ENCODE results near the gene GPR3.
A peak's percentile ranks its signal among the peaks of the same experiment; 100 is the strongest.
"Not testable (repeated sequence)": the region's sequence is repeated elsewhere in the genome, so short reads cannot be mapped to it uniquely, and the experiment has no call there.

GPR3 gene

DNA sequence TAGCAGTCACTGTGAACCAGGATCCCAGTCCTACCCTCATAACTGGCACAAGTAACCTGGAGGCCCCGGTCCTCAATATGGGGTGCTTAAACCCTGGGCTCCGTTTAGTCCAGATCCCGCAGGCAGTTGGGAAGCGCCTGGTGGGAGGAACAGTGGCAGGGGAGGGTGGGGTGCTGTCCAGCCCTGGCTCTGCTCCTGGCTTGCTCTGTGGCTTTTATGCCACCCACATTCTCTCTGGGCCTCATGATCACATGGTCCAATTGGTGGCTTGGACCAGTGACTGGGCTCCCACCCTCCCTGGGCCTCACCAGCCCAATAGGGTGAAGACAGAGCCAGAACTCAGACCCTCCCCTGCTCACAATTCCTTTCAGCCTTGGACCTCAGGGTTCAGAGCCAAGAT lies 12.2 kb upstream of the GPR3 start:
- no peak for DNase-seq

- no peak for DNase-seq
Measured at GRCh38 chr1:27380766-27381733, 11.4 kb upstream of the GPR3 start.

DNA sequence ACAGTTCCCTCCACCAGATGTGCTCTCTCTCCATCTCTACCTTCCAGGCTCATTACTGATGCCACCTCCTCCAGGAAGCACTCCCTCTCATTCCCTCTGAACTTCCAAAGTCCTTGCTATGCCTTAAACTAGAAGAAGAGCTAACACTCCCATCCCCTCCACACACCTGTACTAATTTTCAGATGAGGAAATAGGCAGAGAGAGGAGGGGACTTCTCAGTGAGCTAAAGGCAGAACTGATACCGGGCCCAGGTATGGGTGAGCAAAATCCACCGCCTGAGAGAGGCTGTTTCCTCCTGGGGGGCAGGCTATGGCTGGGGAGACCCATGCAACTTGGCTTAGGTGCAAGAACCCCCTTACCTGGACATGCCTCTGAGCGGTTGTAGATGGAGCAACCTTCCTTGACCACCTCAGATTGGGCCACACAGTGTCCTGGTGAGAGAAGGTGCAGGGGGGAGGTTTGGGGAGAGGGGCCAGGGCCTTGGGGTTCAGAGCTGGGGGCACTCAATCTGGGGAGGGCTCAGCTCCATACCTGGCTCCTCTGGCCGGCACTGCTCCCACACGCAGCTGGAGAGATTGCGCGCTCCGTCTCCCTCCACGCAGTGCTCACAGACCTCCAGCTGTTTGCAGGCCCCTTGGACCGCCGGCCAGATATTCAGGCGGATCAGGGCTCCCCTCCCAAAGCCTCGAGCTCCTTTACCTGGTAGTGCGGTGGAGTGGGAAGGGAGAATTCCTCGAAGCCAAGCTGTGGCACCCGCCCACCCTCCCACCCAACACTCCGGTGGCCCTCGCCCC lies 10.3 kb upstream of the GPR3 start:
- no peak for DNase-seq

DNA sequence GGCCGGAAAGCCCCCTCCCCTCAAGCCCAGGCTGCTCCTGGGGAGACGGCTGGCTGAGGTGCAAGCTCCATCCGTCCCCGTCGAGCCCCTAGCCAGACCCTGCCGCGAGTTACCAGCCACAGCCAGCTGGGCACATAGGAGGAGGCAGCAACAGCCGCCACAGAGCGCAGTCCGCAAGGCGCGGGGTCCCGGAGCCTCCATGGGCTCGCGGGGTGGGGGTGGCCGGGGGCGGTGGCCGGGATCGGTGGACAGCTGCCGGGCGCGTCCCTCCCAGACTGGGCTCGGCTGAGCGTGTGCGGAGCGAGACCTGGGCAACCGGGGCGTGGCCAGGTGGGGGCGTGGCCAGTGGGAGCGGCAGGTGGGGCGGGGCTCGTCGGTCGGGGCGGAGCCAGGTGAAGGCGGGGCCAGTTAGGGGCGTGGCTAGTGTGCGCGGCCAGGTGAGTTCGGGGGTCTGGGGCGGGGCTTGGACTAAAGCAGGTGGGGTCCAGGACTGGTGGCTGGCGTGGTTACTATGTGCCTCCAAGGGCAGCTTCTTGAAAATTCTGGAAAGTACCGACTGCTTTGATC lies 9.3 kb upstream of the GPR3 start, which contains the start of gene CD164L2:
TSS of gene CD164L2 (minus strand) at position 295 of the 567 bp plus-strand sequence. CDS start at position 201, 94 bp downstream.
- peak; percentile 32 to 42 for DNase-seq

DNA sequence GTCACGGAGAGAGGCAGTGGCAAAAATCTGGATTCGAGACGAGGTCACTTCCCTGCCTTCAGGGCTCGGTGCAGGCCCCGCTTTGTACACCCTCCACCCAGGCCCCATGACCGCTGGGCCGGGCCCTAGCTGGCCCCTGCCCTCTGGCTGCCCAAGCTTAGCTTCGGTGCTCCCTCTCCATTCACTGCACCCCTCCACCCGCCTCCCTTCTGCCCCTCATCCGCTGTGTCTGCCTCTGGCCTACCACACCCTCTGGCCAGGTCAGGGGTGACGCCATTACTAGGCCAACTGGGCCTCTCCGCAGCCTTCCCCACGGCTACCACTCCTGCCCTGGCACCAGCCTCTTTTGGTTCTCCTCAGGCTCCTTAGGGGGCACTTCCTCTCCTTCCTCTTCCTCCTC lies 8.8 kb upstream of the GPR3 start:
- no peak for DNase-seq

- DNase-seq: not testable (repeated sequence)
Measured at GRCh38 chr1:27384797-27385196, 7.6 kb upstream of the GPR3 start.

- peak; percentile 73 to 81 for DNase-seq
Measured at GRCh38 chr1:27388337-27389005, 4.0 kb upstream of the GPR3 start.

GRCh38 chr1:27391511-27392095 lies 819 bp upstream of the GPR3 start:
- peak; percentile 36 for DNase-seq

GRCh38 chr1:27392778-27393635 lies 585 bp downstream of the GPR3 start:
- no peak for DNase-seq

- no peak for DNase-seq
Measured at GRCh38 chr1:27393641-27394281, 1.3 kb downstream of the GPR3 start.

- no peak for DNase-seq
Measured at GRCh38 chr1:27394282-27394658, 1.8 kb downstream of the GPR3 start.

GRCh38 chr1:27394925-27395324 lies 2.5 kb downstream of the GPR3 start:
- no peak for DNase-seq

- peak; percentile 87 to 89 for DNase-seq
Measured at GRCh38 chr1:27395441-27396195, 3.2 kb downstream of the GPR3 start.

DNA sequence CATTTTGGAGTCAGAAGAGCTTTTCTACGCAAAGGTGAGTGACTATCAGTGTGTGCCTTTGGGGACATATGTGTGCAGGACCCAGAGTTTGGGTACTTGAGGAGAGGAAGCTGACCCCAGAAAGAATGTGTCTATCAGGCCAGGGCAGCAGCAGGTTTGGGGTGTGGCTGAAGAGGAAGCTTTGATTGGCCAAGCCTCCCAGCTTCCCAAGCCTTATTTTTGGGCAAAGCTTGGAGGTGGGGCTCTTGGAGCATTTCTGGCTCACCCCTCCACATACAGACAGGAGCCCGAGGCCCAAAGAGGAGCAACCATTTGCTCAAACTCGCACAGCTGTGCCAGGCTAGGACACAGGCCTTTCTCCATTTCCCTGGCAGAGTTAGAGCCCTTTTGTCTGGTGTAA lies 4.7 kb downstream of the GPR3 start:
- no peak for DNase-seq

DNA sequence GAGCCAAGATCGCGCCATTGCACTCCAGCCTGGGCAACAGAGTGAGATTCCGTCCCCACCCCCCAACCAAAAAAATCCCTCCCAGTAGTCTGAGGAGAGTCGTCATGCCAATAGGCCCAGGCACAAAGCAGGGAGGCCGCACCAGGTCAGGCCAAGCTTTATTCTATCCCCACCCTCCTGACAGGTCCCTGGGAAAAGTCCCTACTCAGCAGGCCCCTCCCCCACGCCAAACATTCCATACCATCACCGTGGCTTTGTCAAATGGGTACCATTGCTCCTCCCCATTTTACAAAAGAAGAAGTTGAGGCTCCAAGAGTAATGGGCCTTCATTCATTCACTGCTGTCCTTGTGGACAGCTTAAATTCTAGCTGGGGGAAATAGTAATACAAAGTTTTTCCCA lies 5.3 kb downstream of the GPR3 start:
- no peak for DNase-seq

DNA sequence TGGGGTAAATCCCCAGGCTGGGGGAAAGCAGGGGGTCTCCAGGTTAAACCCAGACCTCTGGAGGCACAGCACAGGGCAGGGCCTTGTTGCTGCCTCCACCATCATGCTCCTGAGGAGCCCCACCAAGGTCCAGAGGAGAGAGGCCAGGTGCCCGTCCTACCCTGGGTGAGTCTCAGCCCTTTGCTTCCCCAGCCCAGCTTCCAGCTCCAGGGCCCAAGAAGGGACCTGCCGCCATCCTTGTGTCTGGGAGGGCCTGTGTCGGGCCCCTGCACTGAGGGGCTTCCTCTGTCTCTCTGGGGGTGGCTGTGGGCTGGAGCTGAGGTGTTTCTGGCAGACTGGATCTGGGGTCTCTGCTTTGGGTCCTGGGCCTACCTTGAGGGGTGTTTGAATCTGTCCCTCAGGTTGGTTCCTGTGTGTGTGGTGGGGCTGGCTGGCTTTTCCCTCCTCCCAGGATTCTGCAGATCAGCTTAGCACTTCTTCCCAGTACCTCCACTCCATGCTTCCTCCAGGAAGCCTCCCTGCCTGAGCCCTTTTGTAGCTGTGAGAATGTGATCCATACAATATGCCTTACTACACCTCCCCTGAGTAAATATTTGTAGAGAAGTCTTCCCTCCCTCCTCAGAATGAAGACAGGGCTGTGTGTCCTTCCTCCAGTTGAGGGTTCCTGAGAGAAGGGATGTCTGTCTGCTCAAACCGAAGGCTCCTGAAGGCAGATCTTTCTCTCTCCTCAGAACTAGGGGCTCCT lies 6.2 kb downstream of the GPR3 start:
- no peak for DNase-seq

DNA sequence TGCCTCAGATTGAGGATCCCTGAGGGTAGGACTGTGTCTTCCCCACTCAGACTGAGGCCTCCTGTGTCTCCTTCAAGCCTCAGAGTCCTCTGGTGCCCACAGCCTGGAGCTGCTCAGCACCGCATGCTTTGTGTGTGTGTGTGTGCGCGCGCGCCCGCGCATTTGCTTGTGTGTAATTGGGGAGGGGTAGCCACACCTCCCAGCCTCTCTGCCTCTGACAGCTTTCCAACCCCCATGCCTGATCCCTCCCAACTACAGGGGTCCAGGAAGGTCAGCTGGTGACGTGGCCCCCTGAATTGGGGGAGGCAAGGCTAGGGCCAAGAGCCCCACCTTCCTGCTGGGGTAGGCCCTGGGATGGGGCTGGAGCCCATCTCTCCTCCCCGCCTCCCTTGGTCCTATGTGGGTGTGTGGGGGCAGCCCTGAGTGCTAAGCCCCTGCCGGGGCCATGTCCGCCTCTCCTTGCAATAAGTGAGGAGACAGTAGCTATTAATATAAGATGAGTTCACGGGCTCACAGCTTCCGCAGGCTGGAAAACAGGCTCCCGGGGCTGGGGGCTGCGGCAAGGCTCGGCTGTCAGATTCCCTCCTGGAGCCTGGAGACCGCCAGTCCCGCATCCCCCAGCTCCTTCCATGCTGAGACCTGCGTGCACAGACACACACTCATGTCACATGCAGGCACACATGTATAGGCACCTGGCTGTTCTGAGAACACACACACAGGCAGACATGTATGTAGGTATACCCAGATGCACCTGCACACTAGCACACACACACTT lies 7.0 kb downstream of the GPR3 start:
- DNase-seq: no peak
